Adrenal gland (tissue), 5 donors: Measurements from ENCODE around the gene SMCO1.
"Not testable (repeated sequence)": the region's sequence is repeated elsewhere in the genome, so short reads cannot be mapped to it uniquely, and the experiment has no call there.

ENCODE experiments used
- POLR2A ChIP-seq, 2 donors: fragments of 450-650 bp; IDR thresholded peaks; one replicate each; pipeline ENCODE4 v1.6.1; 2017; ENCODE audit warnings: antibody characterized with exemption in 2 of 2, mild to moderate bottlenecking in 2 of 2, moderate library complexity in 1 of 2
- TF ChIP-seq, protein P1 (sequence below), 6 experiments: fragments of 450-650 bp in 4 of 6; fragments of 200-600 bp in 2 of 6; sonication (generic) in 1 of 6; IDR thresholded peaks; 1 replicate in 5 of 6; 2 replicates in 1 of 6; pipeline versions ENCODE4 v1.5.1 to v1.8.0; 2016 to 2021; ENCODE audit warnings: antibody characterized with exemption in 6 of 6, mild to moderate bottlenecking in 2 of 6, moderate library complexity in 1 of 6
- donor health status: DM: no; HTN: no; CAD: no.

DNA sequence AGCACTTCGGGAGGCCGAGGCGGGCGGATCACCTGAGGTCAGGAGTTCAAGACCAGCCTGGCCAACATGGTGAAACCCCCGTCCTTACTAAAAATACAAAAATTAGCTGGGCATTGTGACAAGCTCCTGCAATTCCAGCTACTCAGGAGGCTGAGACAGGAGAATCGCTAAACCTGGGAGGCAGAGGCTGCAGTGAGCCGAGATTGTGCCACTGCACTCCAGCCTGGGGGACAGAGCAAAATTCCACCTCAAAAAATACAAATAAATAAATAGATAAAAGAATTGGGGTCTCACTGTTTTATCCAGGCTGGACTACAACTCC is 11.1 kb downstream of the SMCO1 start:
- TF ChIP-seq, protein P1, sequence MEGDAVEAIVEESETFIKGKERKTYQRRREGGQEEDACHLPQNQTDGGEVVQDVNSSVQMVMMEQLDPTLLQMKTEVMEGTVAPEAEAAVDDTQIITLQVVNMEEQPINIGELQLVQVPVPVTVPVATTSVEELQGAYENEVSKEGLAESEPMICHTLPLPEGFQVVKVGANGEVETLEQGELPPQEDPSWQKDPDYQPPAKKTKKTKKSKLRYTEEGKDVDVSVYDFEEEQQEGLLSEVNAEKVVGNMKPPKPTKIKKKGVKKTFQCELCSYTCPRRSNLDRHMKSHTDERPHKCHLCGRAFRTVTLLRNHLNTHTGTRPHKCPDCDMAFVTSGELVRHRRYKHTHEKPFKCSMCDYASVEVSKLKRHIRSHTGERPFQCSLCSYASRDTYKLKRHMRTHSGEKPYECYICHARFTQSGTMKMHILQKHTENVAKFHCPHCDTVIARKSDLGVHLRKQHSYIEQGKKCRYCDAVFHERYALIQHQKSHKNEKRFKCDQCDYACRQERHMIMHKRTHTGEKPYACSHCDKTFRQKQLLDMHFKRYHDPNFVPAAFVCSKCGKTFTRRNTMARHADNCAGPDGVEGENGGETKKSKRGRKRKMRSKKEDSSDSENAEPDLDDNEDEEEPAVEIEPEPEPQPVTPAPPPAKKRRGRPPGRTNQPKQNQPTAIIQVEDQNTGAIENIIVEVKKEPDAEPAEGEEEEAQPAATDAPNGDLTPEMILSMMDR (IDR thresholded peaks at IDR 0.05): not testable (repeated sequence)
- TF ChIP-seq POLR2A (IDR thresholded peaks at IDR 0.05): not testable (repeated sequence)
